Measurements from ENCODE around the gene CLRN2.

CLRN2 gene, protein sequence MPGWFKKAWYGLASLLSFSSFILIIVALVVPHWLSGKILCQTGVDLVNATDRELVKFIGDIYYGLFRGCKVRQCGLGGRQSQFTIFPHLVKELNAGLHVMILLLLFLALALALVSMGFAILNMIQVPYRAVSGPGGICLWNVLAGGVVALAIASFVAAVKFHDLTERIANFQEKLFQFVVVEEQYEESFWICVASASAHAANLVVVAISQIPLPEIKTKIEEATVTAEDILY

DNA sequence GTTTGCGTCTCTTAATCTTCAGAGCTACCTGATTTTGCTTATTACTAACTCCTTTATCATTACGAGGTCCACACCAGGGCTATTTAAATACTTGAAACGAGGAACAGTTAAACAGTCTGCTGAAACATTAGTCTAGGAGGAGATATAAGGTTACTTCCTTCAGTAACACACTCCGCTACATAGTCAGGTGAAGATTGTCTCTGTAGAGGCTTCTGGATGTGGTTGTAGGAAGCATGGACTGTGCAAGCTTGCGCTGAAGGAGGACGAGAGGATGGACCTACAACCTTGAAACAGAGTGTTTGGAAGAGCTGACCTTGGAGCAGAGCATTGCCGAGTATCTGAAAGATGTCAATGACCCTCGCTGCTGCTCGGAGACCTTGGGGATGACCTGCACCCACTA lies at the start of gene CLRN2:
CLRN2 (plus strand) TSS at position 301 of the 400 bp plus-strand sequence. CDS start 102 bp downstream, outside the sequence.
- Histone ChIP-seq H3K4me3 (replicated peaks; ENCODE audit: low read depth, low read length) (no peak within 1 kb of the TSS), H3K36me3 (ENCODE audit: control insufficient read depth, insufficient read depth, low read length) (no peaks in the 10 kb centered on the region; the same call in 1 of the 2 replicates), H3K27me3 (replicated peaks; ENCODE audit: control insufficient read depth, insufficient read depth, low read length) (no peaks in the 10 kb centered on the region)
- TF ChIP-seq, protein P1, sequence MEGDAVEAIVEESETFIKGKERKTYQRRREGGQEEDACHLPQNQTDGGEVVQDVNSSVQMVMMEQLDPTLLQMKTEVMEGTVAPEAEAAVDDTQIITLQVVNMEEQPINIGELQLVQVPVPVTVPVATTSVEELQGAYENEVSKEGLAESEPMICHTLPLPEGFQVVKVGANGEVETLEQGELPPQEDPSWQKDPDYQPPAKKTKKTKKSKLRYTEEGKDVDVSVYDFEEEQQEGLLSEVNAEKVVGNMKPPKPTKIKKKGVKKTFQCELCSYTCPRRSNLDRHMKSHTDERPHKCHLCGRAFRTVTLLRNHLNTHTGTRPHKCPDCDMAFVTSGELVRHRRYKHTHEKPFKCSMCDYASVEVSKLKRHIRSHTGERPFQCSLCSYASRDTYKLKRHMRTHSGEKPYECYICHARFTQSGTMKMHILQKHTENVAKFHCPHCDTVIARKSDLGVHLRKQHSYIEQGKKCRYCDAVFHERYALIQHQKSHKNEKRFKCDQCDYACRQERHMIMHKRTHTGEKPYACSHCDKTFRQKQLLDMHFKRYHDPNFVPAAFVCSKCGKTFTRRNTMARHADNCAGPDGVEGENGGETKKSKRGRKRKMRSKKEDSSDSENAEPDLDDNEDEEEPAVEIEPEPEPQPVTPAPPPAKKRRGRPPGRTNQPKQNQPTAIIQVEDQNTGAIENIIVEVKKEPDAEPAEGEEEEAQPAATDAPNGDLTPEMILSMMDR (IDR thresholded peaks at IDR 0.05; ENCODE audit: insufficient read depth, low read length, poor library complexity, severe bottlenecking) = no peak
- no peak for DNase-seq (ENCODE audit: extremely low read depth, insufficient read length)

DNA sequence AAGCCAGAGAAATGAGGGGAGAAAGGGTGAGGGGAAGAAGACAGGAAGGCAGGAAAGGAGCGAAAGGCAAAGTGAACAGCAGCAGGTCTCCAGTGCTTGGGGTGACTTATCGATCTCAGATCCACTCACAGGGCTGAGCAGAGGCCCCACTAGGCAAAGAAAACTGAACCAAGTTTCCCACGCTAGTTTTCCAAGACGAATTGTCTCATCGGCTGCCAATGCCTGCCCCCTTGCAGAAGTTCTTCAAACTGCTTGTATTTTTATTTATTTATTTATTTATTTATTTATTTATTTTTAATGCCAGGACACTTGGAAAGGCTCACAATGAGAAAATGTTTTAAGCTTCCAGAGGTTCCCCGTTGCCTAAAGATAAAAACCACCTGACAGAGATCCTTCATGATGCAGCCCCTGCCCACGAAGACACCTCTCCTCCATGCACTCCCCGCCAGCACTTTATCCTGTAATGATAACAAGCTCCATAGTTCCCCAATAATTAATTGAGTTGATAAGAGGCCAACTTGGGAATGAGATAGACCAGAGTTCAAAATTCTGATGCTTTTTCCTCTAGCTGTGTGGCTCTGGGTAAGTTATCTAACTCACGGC lies 46.2 kb upstream of the CLRN2 start:
- Histone ChIP-seq H3K36me3 (ENCODE audit: control insufficient read depth, insufficient read depth, low read length) (no peaks in the 10 kb centered on the region), H3K27me3 (replicated peaks; ENCODE audit: control insufficient read depth, insufficient read depth, low read length) (no peaks in the 10 kb centered on the region), H3K4me3 (replicated peaks; ENCODE audit: low read depth, low read length) (no peak overlapping the region)
- DNase-seq (ENCODE audit: extremely low read depth, insufficient read length) = no peak
- TF ChIP-seq, protein P1 (IDR thresholded peaks at IDR 0.05; ENCODE audit: insufficient read depth, low read length, poor library complexity, severe bottlenecking) = peak; percentile 30

DNA sequence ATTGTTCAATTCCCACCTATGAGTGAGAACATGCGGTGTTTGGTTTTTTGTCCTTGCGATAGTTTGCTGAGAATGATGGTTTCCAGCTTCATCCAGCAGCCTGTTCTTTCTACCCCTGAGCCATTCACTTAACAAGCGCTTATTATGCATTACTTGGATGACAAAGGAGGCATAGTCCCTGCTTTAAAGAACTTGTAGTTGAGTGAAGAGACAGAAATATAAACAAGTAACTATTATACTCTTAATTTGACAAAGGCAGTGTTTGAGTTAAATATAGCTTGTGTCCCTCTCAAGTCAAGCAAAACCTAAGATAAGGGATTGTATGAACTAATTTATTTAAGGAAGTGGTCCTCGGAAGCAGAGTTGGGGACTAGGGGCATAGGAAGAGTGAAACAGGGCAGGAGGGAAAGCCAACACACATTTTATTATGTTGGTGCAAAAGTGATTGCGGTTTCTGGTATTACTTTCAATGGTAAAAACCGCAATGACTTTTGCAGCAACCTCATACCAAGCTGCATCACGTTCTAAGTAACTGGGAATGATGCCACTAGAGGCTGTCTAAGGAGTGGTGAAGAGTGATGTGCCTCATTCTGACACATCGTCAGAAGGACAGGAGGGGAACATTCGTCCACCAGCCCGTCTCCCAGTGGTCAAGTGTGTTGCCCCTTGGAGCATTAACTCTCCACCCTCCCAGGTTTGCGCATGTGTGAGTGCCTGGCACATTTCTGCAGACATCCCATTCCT lies 44.9 kb upstream of the CLRN2 start:
- Histone ChIP-seq H3K36me3 (ENCODE audit: control insufficient read depth, insufficient read depth, low read length) (no peaks in the 10 kb centered on the region), H3K27me3 (replicated peaks; ENCODE audit: control insufficient read depth, insufficient read depth, low read length) (no peaks in the 10 kb centered on the region), H3K4me3 (replicated peaks; ENCODE audit: low read depth, low read length) (no peak overlapping the region)
- TF ChIP-seq, protein P1 (IDR thresholded peaks at IDR 0.05; ENCODE audit: insufficient read depth, low read length, poor library complexity, severe bottlenecking) = no peak
- no peak for DNase-seq (ENCODE audit: extremely low read depth, insufficient read length)

DNA sequence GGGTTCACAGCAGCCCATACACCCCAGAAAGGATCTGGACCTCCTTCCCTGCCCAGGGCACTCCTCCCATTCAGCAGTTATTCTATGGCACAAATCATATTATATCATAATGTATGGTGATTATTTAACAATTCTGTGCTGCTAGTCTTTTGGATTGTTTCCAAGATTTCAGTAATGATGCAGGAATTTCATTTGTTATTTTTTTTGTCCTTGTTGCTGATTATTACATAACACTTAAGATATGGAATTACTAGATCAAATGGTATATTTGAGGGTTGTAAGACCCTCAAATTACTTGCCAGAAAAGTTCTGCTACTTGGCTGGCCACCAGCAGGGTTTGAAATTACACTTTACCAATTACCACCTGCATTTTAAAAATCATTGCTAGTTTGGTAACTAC lies 39.5 kb upstream of the CLRN2 start:
- H3K4me3 ChIP-seq (replicated peaks; ENCODE audit: low read depth, low read length) = no peak overlapping the region
- H3K36me3 ChIP-seq (ENCODE audit: control insufficient read depth, insufficient read depth, low read length) = no peaks in the 10 kb centered on the region; the same call in 1 of the 2 replicates
- TF ChIP-seq, protein P1 (IDR thresholded peaks at IDR 0.05; ENCODE audit: insufficient read depth, low read length, poor library complexity, severe bottlenecking) = no peak
- DNase-seq (ENCODE audit: extremely low read depth, insufficient read length) = no peak
- no peaks in the 10 kb centered on the region for H3K27me3 ChIP-seq (replicated peaks; ENCODE audit: control insufficient read depth, insufficient read depth, low read length)

DNA sequence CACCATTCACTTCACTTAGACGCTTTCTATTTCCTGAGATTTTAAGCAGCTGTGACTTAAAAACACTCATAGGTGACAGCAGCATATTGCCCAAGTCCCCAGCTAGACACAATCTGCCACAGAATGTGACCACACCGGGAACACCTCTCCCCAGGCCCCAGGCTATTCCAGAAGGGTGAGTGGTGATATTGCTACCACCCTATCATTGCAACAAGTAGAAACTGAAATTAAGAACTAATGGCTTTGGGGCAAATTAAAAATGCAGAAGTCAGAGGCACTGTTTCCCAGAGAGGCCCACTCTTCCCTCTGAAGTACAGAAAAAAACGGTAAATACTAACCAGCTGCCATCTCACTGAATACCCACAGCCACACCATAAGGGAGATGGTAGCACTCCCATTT lies 38.1 kb upstream of the CLRN2 start:
- Histone ChIP-seq H3K36me3 (ENCODE audit: control insufficient read depth, insufficient read depth, low read length) (no peaks in the 10 kb centered on the region; the same call in 1 of the 2 replicates), H3K4me3 (replicated peaks; ENCODE audit: low read depth, low read length) (no peak overlapping the region), H3K27me3 (replicated peaks; ENCODE audit: control insufficient read depth, insufficient read depth, low read length) (no peaks in the 10 kb centered on the region)
- DNase-seq (ENCODE audit: extremely low read depth, insufficient read length) = no peak
- TF ChIP-seq, protein P1 (IDR thresholded peaks at IDR 0.05; ENCODE audit: insufficient read depth, low read length, poor library complexity, severe bottlenecking) = no peak

All from GM06990 (cell line).